Cardiac muscle cell (in vitro differentiated cells and primary cell): ENCODE results near the gene LRP1B. TPM values are rescaled to one million over a fixed set of nuclear protein-coding genes. Genes with fewer than 3 reads are reported as not detected.

Experiments
- DNase-seq, 2 donors: peaks; one replicate each; pipeline versions ENCODE4 v3.0.0 to v3.0.0-alpha.2; 2010 to 2017; ENCODE audit warnings: low read depth in 1 of 2, low spot score in 1 of 2
- H3K27ac ChIP-seq: fragments of 200-600 bp; sonication (generic); 2 replicates; pipeline ENCODE4 v1.5.1; 2016
- H3K27me3 ChIP-seq: fragments of 200-600 bp; sonication (generic); 2 replicates; pipeline ENCODE4 v1.6.0; 2016; ENCODE audit warnings: control low read depth
- H3K36me3 ChIP-seq: fragments of 200-600 bp; sonication (generic); 2 replicates; pipeline ENCODE4 v1.5.1; 2016; ENCODE audit warnings: control low read depth
- H3K4me1 ChIP-seq: fragments of 200-600 bp; sonication (generic); 2 replicates; pipeline ENCODE4 v1.8.1; 2017; ENCODE audit warnings: low read depth, mild to moderate bottlenecking, mixed run types
- H3K4me3 ChIP-seq: fragments of 200-600 bp; sonication (generic); 2 replicates; pipeline ENCODE4 v1.5.1; 2016; ENCODE audit warnings: mild to moderate bottlenecking
- H3K9me3 ChIP-seq: fragments of 200-600 bp; sonication (generic); 2 replicates; pipeline ENCODE4 v1.5.1; 2017; ENCODE audit warnings: low read depth, mild to moderate bottlenecking, control low read depth
- CTCF ChIP-seq: IDR thresholded peaks from 2 replicates; pipeline ENCODE4 v1.5.1; 2012; ENCODE audit warnings: low read depth, mild to moderate bottlenecking, low read length
- polyA plus RNA-seq: library from polyadenylated mRNA; unstranded; fragments of >200 nt; fragmentation: Nextera tagmentation; extraction: Ambion mirVana; gene quantifications from 2 replicates; pipeline ENCODE4 v1.2.1, GENCODE V29; 2016
- total RNA-seq: library from RNA; depleted of rRNA; stranded (reverse); fragments of >200 nt; gene quantifications from 2 replicates; pipeline ENCODE4 v1.2.3, GENCODE V29; 2016

The LRP1B gene
- total and polyA plus RNA-seq, 2 experiments from 2014 or later = 1.2 to 2.5 TPM

- DNase-seq = no peak
- Histone ChIP-seq H3K9me3 (no peaks in the 10 kb centered on the region), H3K27ac (no peak overlapping the region), H3K27me3 (no peaks in the 10 kb centered on the region), H3K36me3 (no peaks in the 10 kb centered on the region), H3K4me3 (no peak overlapping the region), H3K4me1 (no peaks in the 10 kb centered on the region)
- TF ChIP-seq CTCF = no peak
Measured at GRCh38 chr2:140274891-140275290, 1855.9 kb downstream of the LRP1B start.

GRCh38 chr2:140273958-140274357 is 1856.9 kb downstream of the LRP1B start:
- no peak overlapping the region for H3K4me3 ChIP-seq
- H3K27me3 ChIP-seq = no peaks in the 10 kb centered on the region
- DNase-seq = no peak
- no peaks in the 10 kb centered on the region for H3K9me3 ChIP-seq
- no peak for TF ChIP-seq CTCF
- no peak overlapping the region for H3K27ac ChIP-seq
- no peaks in the 10 kb centered on the region for H3K4me1 ChIP-seq
- H3K36me3 ChIP-seq = no peaks in the 10 kb centered on the region

- Histone ChIP-seq H3K4me3 (no peak overlapping the region), H3K27ac (no peak overlapping the region), H3K9me3 (no peaks in the 10 kb centered on the region), H3K4me1 (no peaks in the 10 kb centered on the region), H3K36me3 (no peaks in the 10 kb centered on the region), H3K27me3 (no peaks in the 10 kb centered on the region)
- no peak for DNase-seq
- TF ChIP-seq CTCF = no peak
Measured at GRCh38 chr2:140273408-140273807, 1857.4 kb downstream of the LRP1B start.

GRCh38 chr2:140270224-140270623 is 1860.6 kb downstream of the LRP1B start:
- Histone ChIP-seq H3K27me3 (no peaks in the 10 kb centered on the region), H3K4me3 (no peak overlapping the region), H3K4me1 (no peaks in the 10 kb centered on the region), H3K36me3 (no peaks in the 10 kb centered on the region), H3K27ac (no peak overlapping the region), H3K9me3 (no peaks in the 10 kb centered on the region)
- TF ChIP-seq CTCF = no peak
- peak in 1 of 2 donors; percentile 1 for DNase-seq

GRCh38 chr2:140269000-140269399 is 1861.8 kb downstream of the LRP1B start:
- no peaks in the 10 kb centered on the region for H3K4me1 ChIP-seq
- H3K27me3 ChIP-seq = no peaks in the 10 kb centered on the region
- H3K36me3 ChIP-seq = no peaks in the 10 kb centered on the region
- no peak for TF ChIP-seq CTCF
- no peaks in the 10 kb centered on the region for H3K9me3 ChIP-seq
- DNase-seq = no peak
- H3K27ac ChIP-seq = no peak overlapping the region
- no peak overlapping the region for H3K4me3 ChIP-seq

- no peak for TF ChIP-seq CTCF
- Histone ChIP-seq H3K36me3 (no peaks in the 10 kb centered on the region), H3K9me3 (no peaks in the 10 kb centered on the region), H3K4me3 (no peak overlapping the region), H3K27me3 (no peaks in the 10 kb centered on the region), H3K27ac (no peak overlapping the region), H3K4me1 (no peaks in the 10 kb centered on the region)
- no peak for DNase-seq
Measured at GRCh38 chr2:140262908-140263307, 1867.9 kb downstream of the LRP1B start.
